Activated T-helper 2 cell treated with anti-CD3 and anti-CD28 coated beads, Interferon-gamma antibody, Interleukin-2, Interleukin-4, amounts not matched to agents 10 μg/mL and 5 μg/mL and 100 μg/mL, durations not matched to agents 14 hours and 24 hours and 36 hours (primary cell): ENCODE measurements around the gene TCF12. TPM values are rescaled to one million over a fixed set of nuclear protein-coding genes. Genes with fewer than 3 reads are reported as not detected.

Source experiments
- DNase-seq: peaks from one replicate; pipeline ENCODE4 v3.0.0; 2021; ENCODE audit warnings: low spot score
- H3K27ac Mint-ChIP-seq: one replicate; pipeline ENCODE4 v1.8.0; 2021; ENCODE audit warnings: mixed read lengths
- H3K27me3 Mint-ChIP-seq: one replicate; pipeline ENCODE4 v1.8.0; 2021; ENCODE audit warnings: low read depth, mixed read lengths
- H3K36me3 Mint-ChIP-seq: one replicate; pipeline ENCODE4 v1.8.0; 2021; ENCODE audit warnings: low read depth, mixed read lengths
- H3K4me1 Mint-ChIP-seq: one replicate; pipeline ENCODE4 v1.8.0; 2021; ENCODE audit warnings: low read depth, mixed read lengths
- H3K4me3 Mint-ChIP-seq: one replicate; pipeline ENCODE4 v1.8.0; 2021; ENCODE audit warnings: low read depth, mild to moderate bottlenecking, moderate library complexity, mixed read lengths
- H3K9me3 Mint-ChIP-seq: one replicate; pipeline ENCODE4 v1.8.0; 2021; ENCODE audit warnings: mixed read lengths
- intact Hi-C: fragments of 100-400 bp; cut with micrococcal nuclease; formaldehyde crosslinking; loops from one replicate; pipeline ENCODE4 v1.15.1; 2023
- total RNA-seq: library from RNA; stranded (reverse); gene quantifications from 2 replicates; pipeline ENCODE4 v1.2.3, GENCODE V29; 2022

TCF12 gene
- total RNA-seq, 1 donor from 2014 or later: 70.7 TPM

GRCh38 chr15:57228395-57228794 is 310.0 kb downstream of the TCF12 start:
- H3K36me3 Mint-ChIP-seq: peaks cover 3% of the 10 kb centered on the region
- H3K27ac Mint-ChIP-seq: no peak overlapping the region
- intact Hi-C loops: no loop called here
- DNase-seq: no peak
- no peak overlapping the region for H3K4me3 Mint-ChIP-seq
- H3K27me3 Mint-ChIP-seq: no peaks in the 10 kb centered on the region
- H3K9me3 Mint-ChIP-seq: no peaks in the 10 kb centered on the region
- H3K4me1 Mint-ChIP-seq: peaks cover 2% of the 10 kb centered on the region

- no peak for DNase-seq
- Mint-ChIP-seq H3K4me3 (no peak overlapping the region), H3K36me3 (peaks cover 10% of the 10 kb centered on the region), H3K4me1 (peaks cover 2% of the 10 kb centered on the region), H3K27ac (no peak overlapping the region), H3K27me3 (no peaks in the 10 kb centered on the region), H3K9me3 (no peaks in the 10 kb centered on the region)
- intact Hi-C loops: no loop called here
Measured at GRCh38 chr15:57229051-57229450, 310.6 kb downstream of the TCF12 start.

- Mint-ChIP-seq H3K27me3 (no peaks in the 10 kb centered on the region), H3K9me3 (no peaks in the 10 kb centered on the region), H3K27ac (no peak overlapping the region), H3K4me3 (no peak overlapping the region), H3K4me1 (no peaks in the 10 kb centered on the region), H3K36me3 (peaks cover 16% of the 10 kb centered on the region)
- intact Hi-C loops: no loop called here
- DNase-seq: no peak
Measured at GRCh38 chr15:57231559-57231958, 313.1 kb downstream of the TCF12 start.

GRCh38 chr15:57234156-57234555 is 315.7 kb downstream of the TCF12 start:
- intact Hi-C loops: no loop called here
- Mint-ChIP-seq H3K27ac (no peak overlapping the region), H3K36me3 (peaks cover 16% of the 10 kb centered on the region), H3K4me1 (no peaks in the 10 kb centered on the region), H3K27me3 (no peaks in the 10 kb centered on the region), H3K4me3 (no peak overlapping the region), H3K9me3 (no peaks in the 10 kb centered on the region)
- DNase-seq: no peak

- H3K9me3 Mint-ChIP-seq: no peaks in the 10 kb centered on the region
- H3K4me1 Mint-ChIP-seq: no peaks in the 10 kb centered on the region
- no peak for DNase-seq
- intact Hi-C loops: no loop called here
- H3K27me3 Mint-ChIP-seq: no peaks in the 10 kb centered on the region
- peaks cover 16% of the 10 kb centered on the region for H3K36me3 Mint-ChIP-seq
- H3K4me3 Mint-ChIP-seq: no peak overlapping the region
- no peak overlapping the region for H3K27ac Mint-ChIP-seq
Measured at GRCh38 chr15:57235186-57235585, 316.7 kb downstream of the TCF12 start.

- no peaks in the 10 kb centered on the region for H3K27me3 Mint-ChIP-seq
- no peak overlapping the region for H3K27ac Mint-ChIP-seq
- DNase-seq: no peak
- intact Hi-C loops: no loop called here
- no peak overlapping the region for H3K4me3 Mint-ChIP-seq
- H3K36me3 Mint-ChIP-seq: peaks cover 16% of the 10 kb centered on the region
- no peaks in the 10 kb centered on the region for H3K4me1 Mint-ChIP-seq
- no peaks in the 10 kb centered on the region for H3K9me3 Mint-ChIP-seq
Measured at GRCh38 chr15:57235873-57236272, 317.4 kb downstream of the TCF12 start.

- H3K9me3 Mint-ChIP-seq: no peaks in the 10 kb centered on the region
- peaks cover 16% of the 10 kb centered on the region for H3K36me3 Mint-ChIP-seq
- H3K27me3 Mint-ChIP-seq: no peaks in the 10 kb centered on the region
- intact Hi-C loops: no loop called here
- H3K4me3 Mint-ChIP-seq: no peak overlapping the region
- DNase-seq: no peak
- no peak overlapping the region for H3K27ac Mint-ChIP-seq
- H3K4me1 Mint-ChIP-seq: no peaks in the 10 kb centered on the region
Measured at GRCh38 chr15:57236561-57237300, 318.3 kb downstream of the TCF12 start.

GRCh38 chr15:57237301-57237642 is 318.8 kb downstream of the TCF12 start:
- Mint-ChIP-seq H3K9me3 (no peaks in the 10 kb centered on the region), H3K27me3 (no peaks in the 10 kb centered on the region), H3K4me1 (no peaks in the 10 kb centered on the region), H3K27ac (no peak overlapping the region), H3K36me3 (peaks cover 16% of the 10 kb centered on the region), H3K4me3 (no peak overlapping the region)
- no peak for DNase-seq
- intact Hi-C loops: no loop called here

GRCh38 chr15:57237676-57238075 is 319.2 kb downstream of the TCF12 start:
- DNase-seq: no peak
- Mint-ChIP-seq H3K4me3 (no peak overlapping the region), H3K4me1 (no peaks in the 10 kb centered on the region), H3K27me3 (no peaks in the 10 kb centered on the region), H3K36me3 (peaks cover 14% of the 10 kb centered on the region), H3K27ac (no peak overlapping the region), H3K9me3 (no peaks in the 10 kb centered on the region)
- intact Hi-C loops: no loop called here

GRCh38 chr15:57245130-57245529 is 326.7 kb downstream of the TCF12 start:
- Mint-ChIP-seq H3K4me1 (peaks cover 5% of the 10 kb centered on the region), H3K27ac (no peak overlapping the region), H3K9me3 (no peaks in the 10 kb centered on the region), H3K27me3 (no peaks in the 10 kb centered on the region), H3K4me3 (no peak overlapping the region), H3K36me3 (peaks cover 21% of the 10 kb centered on the region)
- intact Hi-C loops: no loop called here
- no peak for DNase-seq

- H3K4me1 Mint-ChIP-seq: peaks cover 5% of the 10 kb centered on the region
- peaks cover 21% of the 10 kb centered on the region for H3K36me3 Mint-ChIP-seq
- intact Hi-C loops: no loop called here
Measured at GRCh38 chr15:57245714-57246113, 327.3 kb downstream of the TCF12 start.

GRCh38 chr15:57248074-57248473 is 329.6 kb downstream of the TCF12 start:
- no peaks in the 10 kb centered on the region for H3K9me3 Mint-ChIP-seq
- no peak overlapping the region for H3K27ac Mint-ChIP-seq
- intact Hi-C loops: no loop called here
- H3K4me3 Mint-ChIP-seq: no peak overlapping the region
- DNase-seq: no peak
- H3K36me3 Mint-ChIP-seq: peaks cover 25% of the 10 kb centered on the region
- H3K4me1 Mint-ChIP-seq: peaks cover 5% of the 10 kb centered on the region
- no peaks in the 10 kb centered on the region for H3K27me3 Mint-ChIP-seq

More at GRCh38 chr15:57245714-57246113, 327.3 kb downstream of the TCF12 start:
- H3K4me3 Mint-ChIP-seq: no peak overlapping the region
- no peak for DNase-seq
- H3K27ac Mint-ChIP-seq: no peak overlapping the region
- H3K27me3 Mint-ChIP-seq: no peaks in the 10 kb centered on the region
- H3K9me3 Mint-ChIP-seq: no peaks in the 10 kb centered on the region

- peaks cover 17% of the 10 kb centered on the region for H3K36me3 Mint-ChIP-seq
- H3K27ac Mint-ChIP-seq: no peak overlapping the region
- H3K4me3 Mint-ChIP-seq: no peak overlapping the region
- no peaks in the 10 kb centered on the region for H3K27me3 Mint-ChIP-seq
- H3K9me3 Mint-ChIP-seq: no peaks in the 10 kb centered on the region
- no peak for DNase-seq
- H3K4me1 Mint-ChIP-seq: no peaks in the 10 kb centered on the region
- intact Hi-C loops: no loop called here
Measured at GRCh38 chr15:57251308-57251707, 332.9 kb downstream of the TCF12 start.

- no peak overlapping the region for H3K4me3 Mint-ChIP-seq
- no peaks in the 10 kb centered on the region for H3K4me1 Mint-ChIP-seq
- no peaks in the 10 kb centered on the region for H3K27me3 Mint-ChIP-seq
- no peak for DNase-seq
- no peaks in the 10 kb centered on the region for H3K9me3 Mint-ChIP-seq
- no peak overlapping the region for H3K27ac Mint-ChIP-seq
- peaks cover 14% of the 10 kb centered on the region for H3K36me3 Mint-ChIP-seq
- intact Hi-C loops: no loop called here
Measured at GRCh38 chr15:57251941-57252340, 333.5 kb downstream of the TCF12 start.
